GM23338 (cell line): ENCODE measurements around the gene SAMD4A. TPM values are rescaled to one million over a fixed set of nuclear protein-coding genes. Genes with fewer than 3 reads are reported as not detected.

Experiments
- ATAC-seq: fragments of 200-7000 bp; cut with Tn5 transposase; 3 replicates; pipeline ENCODE4 v1.9.1; 2020
- DNase-seq: peaks from one replicate; pipeline ENCODE4 v3.0.0-alpha.2; 2015; ENCODE audit warnings: low spot score
- H2AFZ ChIP-seq: fragments of 200-600 bp; sonication (generic); 2 replicates; pipeline ENCODE4 v1.8.0; 2016; ENCODE audit warnings: antibody characterized with exemption, mild to moderate bottlenecking, moderate library complexity
- H3F3A ChIP-seq: fragments of 200-600 bp; sonication (generic); replicated peaks from 2 replicates; pipeline ENCODE4 v1.8.0; 2017; ENCODE audit warnings: antibody characterized with exemption, mixed run types, low read depth
- H3K27ac ChIP-seq: fragments of 200-600 bp; sonication (generic); 2 replicates; pipeline ENCODE4 v1.6.1; 2016; ENCODE audit warnings: low read depth
- H3K27me3 ChIP-seq: fragments of 200-600 bp; sonication (generic); 2 replicates; pipeline ENCODE4 v1.8.0; 2016; ENCODE audit warnings: mild to moderate bottlenecking, mixed run types, moderate library complexity; ENCODE audit not compliant: insufficient read depth
- H3K36me3 ChIP-seq: fragments of 200-600 bp; sonication (generic); 2 replicates; pipeline ENCODE4 v1.8.0; 2016; ENCODE audit warnings: mild to moderate bottlenecking; ENCODE audit not compliant: insufficient read depth
- H3K4me1 ChIP-seq: fragments of 200-600 bp; sonication (generic); 2 replicates; pipeline ENCODE4 v1.8.0; 2016; ENCODE audit warnings: mild to moderate bottlenecking, moderate library complexity; ENCODE audit not compliant: insufficient read depth
- H3K4me2 ChIP-seq: fragments of 200-600 bp; sonication (generic); 2 replicates; pipeline ENCODE4 v1.7.1; 2017; ENCODE audit warnings: mixed run types
- H3K4me3 ChIP-seq: fragments of 200-600 bp; sonication (generic); 2 replicates; pipeline ENCODE4 v1.6.1; 2016; ENCODE audit warnings: mixed run types
- H3K79me2 ChIP-seq: fragments of 200-600 bp; sonication (generic); replicated peaks from 2 replicates; pipeline ENCODE4 v1.8.0; 2017; ENCODE audit warnings: mild to moderate bottlenecking; ENCODE audit not compliant: insufficient read depth
- H3K9me2 ChIP-seq: fragments of 200-600 bp; sonication (generic); 2 replicates; pipeline ENCODE4 v1.8.0; 2017; ENCODE audit not compliant: insufficient read depth
- H4K20me1 ChIP-seq: fragments of 200-600 bp; sonication (generic); replicated peaks from 2 replicates; pipeline ENCODE4 v1.8.0; 2017; ENCODE audit warnings: mild to moderate bottlenecking; ENCODE audit not compliant: insufficient read depth
- H3K27ac Mint-ChIP-seq: 2 replicates; pipeline ENCODE4 v1.8.0; 2020; ENCODE audit warnings: inconsistent platforms, mild to moderate bottlenecking, moderate library complexity, mixed read lengths
- H3K27me3 Mint-ChIP-seq: 3 replicates; pipeline ENCODE4 v1.8.0; 2022; ENCODE audit warnings: low read depth, mild to moderate bottlenecking, moderate library complexity, mixed read lengths, inconsistent platforms; ENCODE audit not compliant: insufficient read depth, poor library complexity
- H3K36me3 Mint-ChIP-seq: 3 replicates; pipeline ENCODE4 v1.8.0; 2021; ENCODE audit warnings: low read depth, mild to moderate bottlenecking, inconsistent platforms, moderate library complexity, mixed read lengths
- H3K4me1 Mint-ChIP-seq: 3 replicates; pipeline ENCODE4 v1.8.0; 2020; ENCODE audit warnings: mild to moderate bottlenecking, inconsistent platforms, mixed read lengths
- H3K4me3 Mint-ChIP-seq: 3 replicates; pipeline ENCODE4 v1.8.0; 2021; ENCODE audit warnings: moderate library complexity, mild to moderate bottlenecking, inconsistent platforms, mixed read lengths
- H3K9me3 Mint-ChIP-seq: 3 replicates; pipeline ENCODE4 v1.8.0; 2020; ENCODE audit warnings: moderate library complexity, mild to moderate bottlenecking, inconsistent platforms, mixed read lengths
- CREB1 ChIP-seq: fragments of 250-450 bp; sonication (Bioruptor Pico); IDR thresholded peaks from 2 replicates; pipeline ENCODE4 v1.5.0; 2020; ENCODE audit warnings: low read depth, mild to moderate bottlenecking, moderate library complexity
- EZH2 ChIP-seq: fragments of 200-600 bp; sonication (generic); IDR thresholded peaks from one replicate; pipeline ENCODE4 v1.8.0; 2017; ENCODE audit warnings: antibody characterized with exemption, mild to moderate bottlenecking, low read depth; ENCODE audit not compliant: unreplicated experiment
- EZH2phosphoT487 ChIP-seq: fragments of 200-600 bp; sonication (generic); IDR thresholded peaks from one replicate; pipeline ENCODE4 v1.8.1; 2018; ENCODE audit warnings: antibody characterized with exemption; ENCODE audit not compliant: unreplicated experiment
- JUNB ChIP-seq: IDR thresholded peaks from one replicate; pipeline ENCODE4 v1.6.1; 2016; ENCODE audit warnings: antibody characterized with exemption; ENCODE audit not compliant: unreplicated experiment
- NANOG ChIP-seq: IDR thresholded peaks from 2 replicates; pipeline ENCODE4 v1.6.1; 2016; ENCODE audit warnings: antibody characterized with exemption, borderline replicate concordance
- STAT1 ChIP-seq: IDR thresholded peaks from one replicate; pipeline ENCODE4 v1.6.1; 2016; ENCODE audit warnings: antibody characterized with exemption; ENCODE audit not compliant: unreplicated experiment
- ZNF331 ChIP-seq: fragments of 250-450 bp; sonication (Bioruptor Pico); IDR thresholded peaks from 2 replicates; pipeline ENCODE4 v1.5.0; 2020; ENCODE audit warnings: low read depth, mild to moderate bottlenecking, moderate library complexity
- polyA plus RNA-seq: library from polyadenylated mRNA; unstranded; fragments of >200 nt; fragmentation: Nextera tagmentation; extraction: Ambion mirVana; gene quantifications from 2 replicates; pipeline ENCODE4 v1.2.1, GENCODE V29; 2016
- total RNA-seq: library from RNA; depleted of rRNA; stranded (reverse); fragments of >200 nt; shearing (Covaris generic); gene quantifications from 2 replicates; pipeline ENCODE4 v1.2.3, GENCODE V29; 2014
- TF ChIP-seq, protein P1 (sequence below): IDR thresholded peaks from one replicate; pipeline ENCODE4 v1.6.1; 2018; ENCODE audit warnings: antibody characterized with exemption; ENCODE audit not compliant: unreplicated experiment
- TF ChIP-seq, protein P2 (sequence below), 2 experiments: fragments of 200-600 bp in 1 of 2; sonication (generic) in 1 of 2; conservative IDR thresholded peaks; 2 replicates each; pipeline versions ENCODE4 v1.5.1 to v1.6.1; 2016 to 2017; ENCODE audit warnings: antibody characterized with exemption in 2 of 2, low read depth in 2 of 2, mild to moderate bottlenecking in 2 of 2, moderate library complexity in 1 of 2

Gene SAMD4A
- total and polyA plus RNA-seq, 2 experiments from 2014 or later = 1.6 to 6.9 TPM

GRCh38 chr14:54772451-54772881 lies 205.5 kb downstream of the SAMD4A start:
- Histone ChIP-seq H2AFZ (no peak overlapping the region), H3K9me2 (no peaks in the 10 kb centered on the region), H3K4me3 (no peak overlapping the region), H3K4me2 (peak overlapping the region; percentile 21), H3F3A (no peaks in the 10 kb centered on the region), H3K27ac (no peak overlapping the region), H3K79me2 (no peaks in the 10 kb centered on the region), H3K27me3 (no peaks in the 10 kb centered on the region), H3K4me1 (peaks cover 7% of the 10 kb centered on the region), H3K36me3 (no peaks in the 10 kb centered on the region), H4K20me1 (no peaks in the 10 kb centered on the region)
- Mint-ChIP-seq H3K27me3 (peaks cover 16% of the 10 kb centered on the region), H3K36me3 (no peaks in the 10 kb centered on the region), H3K9me3 (no peaks in the 10 kb centered on the region; the same call in 2 of the 3 replicates), H3K27ac (0 out of 2 replicates have a peak overlapping the region, but pooled peaks have one; percentile 2), H3K4me1 (peaks cover 20% of the 10 kb centered on the region), H3K4me3 (no peak overlapping the region)
- no peak for ATAC-seq
- TF ChIP-seq CREB1 (CRISPR knock-in tag) (no peak), EZH2phosphoT487 (no peak), NANOG (no peak), JUNB (no peak), EZH2 (no peak), STAT1 (no peak)
- TF ChIP-seq, protein P1, sequence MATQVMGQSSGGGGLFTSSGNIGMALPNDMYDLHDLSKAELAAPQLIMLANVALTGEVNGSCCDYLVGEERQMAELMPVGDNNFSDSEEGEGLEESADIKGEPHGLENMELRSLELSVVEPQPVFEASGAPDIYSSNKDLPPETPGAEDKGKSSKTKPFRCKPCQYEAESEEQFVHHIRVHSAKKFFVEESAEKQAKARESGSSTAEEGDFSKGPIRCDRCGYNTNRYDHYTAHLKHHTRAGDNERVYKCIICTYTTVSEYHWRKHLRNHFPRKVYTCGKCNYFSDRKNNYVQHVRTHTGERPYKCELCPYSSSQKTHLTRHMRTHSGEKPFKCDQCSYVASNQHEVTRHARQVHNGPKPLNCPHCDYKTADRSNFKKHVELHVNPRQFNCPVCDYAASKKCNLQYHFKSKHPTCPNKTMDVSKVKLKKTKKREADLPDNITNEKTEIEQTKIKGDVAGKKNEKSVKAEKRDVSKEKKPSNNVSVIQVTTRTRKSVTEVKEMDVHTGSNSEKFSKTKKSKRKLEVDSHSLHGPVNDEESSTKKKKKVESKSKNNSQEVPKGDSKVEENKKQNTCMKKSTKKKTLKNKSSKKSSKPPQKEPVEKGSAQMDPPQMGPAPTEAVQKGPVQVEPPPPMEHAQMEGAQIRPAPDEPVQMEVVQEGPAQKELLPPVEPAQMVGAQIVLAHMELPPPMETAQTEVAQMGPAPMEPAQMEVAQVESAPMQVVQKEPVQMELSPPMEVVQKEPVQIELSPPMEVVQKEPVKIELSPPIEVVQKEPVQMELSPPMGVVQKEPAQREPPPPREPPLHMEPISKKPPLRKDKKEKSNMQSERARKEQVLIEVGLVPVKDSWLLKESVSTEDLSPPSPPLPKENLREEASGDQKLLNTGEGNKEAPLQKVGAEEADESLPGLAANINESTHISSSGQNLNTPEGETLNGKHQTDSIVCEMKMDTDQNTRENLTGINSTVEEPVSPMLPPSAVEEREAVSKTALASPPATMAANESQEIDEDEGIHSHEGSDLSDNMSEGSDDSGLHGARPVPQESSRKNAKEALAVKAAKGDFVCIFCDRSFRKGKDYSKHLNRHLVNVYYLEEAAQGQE = no peak
- DNase-seq = no peak

GRCh38 chr14:54773171-54774006 lies 206.5 kb downstream of the SAMD4A start:
- no peaks in the 10 kb centered on the region for H3K9me2 ChIP-seq
- H3K27me3 ChIP-seq = no peaks in the 10 kb centered on the region
- H3K36me3 ChIP-seq = no peaks in the 10 kb centered on the region
- peak overlapping the region; percentile 80 for H3K27ac Mint-ChIP-seq
- H3K4me1 Mint-ChIP-seq = peaks cover 20% of the 10 kb centered on the region
- H4K20me1 ChIP-seq = no peaks in the 10 kb centered on the region
- ATAC-seq = peak; percentile 93
- H3K27ac ChIP-seq = no peak overlapping the region
- H3K4me3 Mint-ChIP-seq = peak overlapping the region; percentile 11; the same call in 1 of the 3 replicates
- H2AFZ ChIP-seq = no peak overlapping the region
- H3K4me2 ChIP-seq = peak overlapping the region; percentile 21
- no peaks in the 10 kb centered on the region for H3K79me2 ChIP-seq
- no peaks in the 10 kb centered on the region; the same call in 2 of the 3 replicates for H3K9me3 Mint-ChIP-seq
- DNase-seq = peak; percentile 96
- peaks cover 14% of the 10 kb centered on the region for H3K27me3 Mint-ChIP-seq
- peaks cover 7% of the 10 kb centered on the region for H3K4me1 ChIP-seq
- H3K4me3 ChIP-seq = no peak overlapping the region
- no peaks in the 10 kb centered on the region for H3F3A ChIP-seq
- H3K36me3 Mint-ChIP-seq = no peaks in the 10 kb centered on the region
- TF ChIP-seq, protein P2, sequence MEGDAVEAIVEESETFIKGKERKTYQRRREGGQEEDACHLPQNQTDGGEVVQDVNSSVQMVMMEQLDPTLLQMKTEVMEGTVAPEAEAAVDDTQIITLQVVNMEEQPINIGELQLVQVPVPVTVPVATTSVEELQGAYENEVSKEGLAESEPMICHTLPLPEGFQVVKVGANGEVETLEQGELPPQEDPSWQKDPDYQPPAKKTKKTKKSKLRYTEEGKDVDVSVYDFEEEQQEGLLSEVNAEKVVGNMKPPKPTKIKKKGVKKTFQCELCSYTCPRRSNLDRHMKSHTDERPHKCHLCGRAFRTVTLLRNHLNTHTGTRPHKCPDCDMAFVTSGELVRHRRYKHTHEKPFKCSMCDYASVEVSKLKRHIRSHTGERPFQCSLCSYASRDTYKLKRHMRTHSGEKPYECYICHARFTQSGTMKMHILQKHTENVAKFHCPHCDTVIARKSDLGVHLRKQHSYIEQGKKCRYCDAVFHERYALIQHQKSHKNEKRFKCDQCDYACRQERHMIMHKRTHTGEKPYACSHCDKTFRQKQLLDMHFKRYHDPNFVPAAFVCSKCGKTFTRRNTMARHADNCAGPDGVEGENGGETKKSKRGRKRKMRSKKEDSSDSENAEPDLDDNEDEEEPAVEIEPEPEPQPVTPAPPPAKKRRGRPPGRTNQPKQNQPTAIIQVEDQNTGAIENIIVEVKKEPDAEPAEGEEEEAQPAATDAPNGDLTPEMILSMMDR (conservative IDR thresholded peaks at IDR 0.05; ENCODE audit: low read depth in 2 of 2) = peak; percentile 59 to 69
- TF ChIP-seq JUNB = no peak
- TF ChIP-seq NANOG = no peak
- TF ChIP-seq CREB1 (CRISPR knock-in tag) = peak; percentile 83
- TF ChIP-seq ZNF331 = no peak
